HG02571 (cell line): Measurements from ENCODE around the gene LTA4H.

ENCODE experiments used
- ATAC-seq: cut with Tn5 transposase; IDR thresholded peaks from one replicate; pipeline ENCODE4 v1.9.1; 2021; ENCODE audit warnings: mild to moderate bottlenecking, moderate library complexity; ENCODE audit not compliant: unreplicated experiment

LTA4H gene

DNA sequence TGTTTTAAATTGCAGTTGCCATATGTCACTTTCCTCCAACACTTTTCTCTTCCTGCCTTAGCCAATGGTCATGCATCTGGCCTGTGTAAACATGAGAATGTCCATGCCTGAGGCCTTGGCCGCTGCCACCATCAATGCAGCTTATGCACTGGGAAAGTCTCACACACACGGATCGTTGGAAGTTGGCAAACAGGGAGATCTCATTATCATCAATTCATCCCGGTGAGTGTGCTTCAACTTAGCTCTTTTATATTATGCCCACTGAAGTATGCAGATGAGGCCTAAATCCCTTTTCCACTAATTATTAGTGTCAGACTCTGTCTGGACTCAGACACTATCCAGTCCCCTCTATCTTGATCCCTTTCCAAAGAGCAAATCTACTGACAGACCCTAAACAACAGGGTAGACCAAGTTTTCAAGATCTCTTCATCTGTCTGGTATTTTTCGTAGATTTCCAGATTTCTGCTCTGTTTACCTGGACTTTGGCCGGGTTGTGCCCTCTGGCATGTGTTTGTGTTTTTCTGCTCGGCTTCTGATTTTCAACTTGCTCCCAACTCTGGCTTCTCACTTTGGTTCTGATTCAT lies 69.0 kb downstream of the LTA4H start:
- no peak for ATAC-seq

DNA sequence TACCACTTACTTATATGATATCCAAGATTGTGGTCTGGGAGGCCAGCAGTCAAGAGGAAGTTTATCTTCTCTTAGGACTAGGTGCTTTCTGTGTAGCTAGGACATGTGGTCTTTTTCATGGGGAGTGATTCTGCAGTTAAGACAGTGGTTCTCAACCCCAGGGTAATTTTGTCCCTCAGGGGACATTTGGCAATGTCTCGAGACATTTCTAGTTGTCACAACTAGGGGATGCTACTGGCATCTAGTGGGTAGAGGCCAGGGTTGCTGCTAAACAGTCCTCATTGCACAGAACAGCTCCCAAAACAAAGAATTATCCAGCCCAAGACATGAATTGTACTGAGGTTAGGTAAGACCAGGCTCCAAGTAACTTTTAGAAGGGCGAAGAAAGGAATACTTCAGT lies 72.3 kb downstream of the LTA4H start:
- ATAC-seq: no peak

DNA sequence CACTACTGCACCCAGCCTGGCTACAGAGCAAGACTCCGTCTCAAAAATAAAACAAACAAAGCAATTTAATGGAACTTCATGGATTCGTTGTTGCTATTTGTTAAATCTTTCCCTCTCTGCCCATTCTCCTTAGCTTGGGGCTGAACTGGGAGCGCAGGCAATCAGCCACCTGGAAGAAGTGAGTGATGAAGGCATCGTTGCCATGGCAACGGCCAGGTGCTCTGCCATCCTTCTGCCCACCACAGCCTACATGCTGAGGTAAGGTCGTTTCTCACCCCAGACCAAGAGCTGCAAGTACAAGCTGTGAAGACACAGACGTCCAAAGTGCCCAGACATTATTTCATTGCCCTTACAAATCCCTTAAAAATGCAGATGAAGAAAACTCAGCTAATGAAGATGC lies 73.2 kb downstream of the LTA4H start:
- no peak for ATAC-seq

DNA sequence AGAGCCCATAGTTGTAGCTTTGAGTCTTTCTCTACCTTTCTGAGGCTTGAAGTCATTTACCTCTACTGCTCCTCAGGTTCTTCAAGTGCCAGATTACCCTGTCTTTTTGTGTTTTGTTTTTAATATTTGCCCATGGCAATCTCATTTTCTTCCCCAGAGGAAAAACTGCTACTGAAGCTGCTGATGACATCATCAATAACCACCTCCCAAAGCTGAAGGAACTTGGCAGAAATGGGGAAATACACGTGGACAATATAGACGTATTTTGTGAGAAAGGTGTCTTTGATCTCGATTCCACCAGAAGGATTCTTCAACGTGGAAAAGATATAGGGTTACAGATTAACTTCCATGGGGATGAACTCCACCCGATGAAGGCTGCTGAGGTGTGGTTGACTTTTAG lies 75.1 kb downstream of the LTA4H start:
- ATAC-seq: no peak

DNA sequence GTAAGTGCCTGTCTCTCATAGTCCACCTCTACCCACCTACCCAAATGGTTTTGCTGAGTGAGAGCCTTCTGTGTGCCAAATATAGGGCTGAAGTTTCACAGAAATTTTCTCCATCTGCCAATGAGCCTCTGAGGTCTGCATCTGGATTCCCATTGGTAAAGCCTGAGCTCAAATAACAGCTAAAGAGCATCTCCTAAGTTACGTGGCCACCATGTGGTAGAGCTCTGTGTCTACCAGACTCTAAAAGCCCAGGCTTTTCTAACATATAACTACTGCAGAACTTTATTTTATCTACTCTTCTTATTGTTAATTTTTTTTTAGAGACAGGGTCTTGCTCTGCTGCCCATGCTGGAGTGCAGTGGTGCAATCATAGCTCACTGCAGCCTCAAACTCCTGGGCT lies 76.3 kb downstream of the LTA4H start:
- no peak for ATAC-seq

DNA sequence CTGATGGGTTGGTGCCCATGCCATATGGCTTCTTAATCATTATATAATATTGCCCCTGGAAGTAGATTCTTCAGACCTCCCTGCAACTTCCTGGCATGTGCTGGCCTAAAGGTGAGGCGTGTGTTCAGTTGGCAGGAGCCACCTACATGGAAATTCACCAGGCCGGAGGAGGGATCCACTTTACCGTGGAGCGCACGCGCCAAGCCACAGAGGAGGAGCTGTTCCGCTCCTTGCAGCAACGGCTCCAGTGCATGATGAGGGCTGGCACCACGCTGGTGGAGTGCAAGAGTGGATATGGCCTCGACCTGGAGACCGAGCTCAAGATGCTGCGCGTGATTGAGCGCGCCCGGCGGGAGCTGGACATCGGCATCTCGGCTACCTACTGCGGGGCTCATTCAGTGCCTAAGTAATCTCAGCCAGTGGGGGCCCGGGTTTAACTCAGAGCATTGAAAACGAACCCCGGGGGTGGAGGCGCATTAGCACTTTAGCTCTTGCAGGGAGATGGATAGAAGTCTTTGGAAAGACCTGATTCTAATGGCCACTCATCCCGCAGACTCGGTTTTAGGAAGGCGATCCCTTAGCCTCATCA lies 78.7 kb downstream of the LTA4H start:
- ATAC-seq: no peak

DNA sequence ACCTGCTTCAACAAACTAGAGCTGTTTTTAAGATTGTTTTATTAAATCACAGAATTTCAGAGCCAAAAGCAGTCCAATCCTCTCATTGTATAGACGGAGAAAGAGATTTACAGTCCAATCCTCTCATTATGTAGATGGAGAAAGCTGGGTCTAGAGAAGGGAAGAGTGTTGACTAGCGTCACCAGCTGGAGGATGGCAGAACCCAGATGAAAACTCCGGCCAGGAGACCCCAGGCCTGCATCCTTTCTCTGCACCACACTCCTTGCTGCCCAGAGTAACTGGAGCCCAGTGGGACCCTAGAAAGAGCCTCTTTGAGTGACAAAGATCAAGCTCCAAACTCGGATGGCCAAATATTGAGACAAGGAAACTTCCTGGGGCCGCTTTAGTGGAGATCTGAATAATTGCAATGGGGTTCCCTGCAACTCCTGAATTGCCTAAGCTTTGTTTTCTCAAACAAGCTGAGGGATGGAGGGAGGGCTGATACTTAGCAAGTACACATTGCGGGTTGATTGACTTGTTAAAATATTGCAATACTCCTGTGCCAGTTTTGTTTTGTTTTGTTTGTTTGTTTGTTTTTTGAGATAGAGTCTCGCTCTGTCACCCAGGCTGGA lies 79.7 kb downstream of the LTA4H start:
- ATAC-seq: no peak

DNA sequence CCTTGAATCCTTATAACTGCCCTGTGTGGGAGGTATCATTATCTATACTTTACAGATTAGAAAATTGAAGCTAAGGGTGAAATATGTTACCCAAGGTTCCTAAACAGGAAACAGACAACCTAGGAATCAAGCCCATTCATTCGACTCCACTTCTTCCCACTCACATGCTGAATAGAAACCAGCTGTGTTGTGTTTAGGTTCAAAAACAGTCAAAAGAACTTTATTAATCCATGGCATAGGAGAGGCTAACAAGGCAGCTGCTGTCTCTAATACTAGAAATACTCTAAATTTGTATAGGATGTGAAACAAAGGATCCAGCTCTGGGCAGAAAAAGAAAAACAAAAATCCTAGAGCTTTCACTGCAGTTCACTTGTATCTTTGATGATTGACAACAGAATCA lies 82.4 kb downstream of the LTA4H start:
- ATAC-seq: no peak

DNA sequence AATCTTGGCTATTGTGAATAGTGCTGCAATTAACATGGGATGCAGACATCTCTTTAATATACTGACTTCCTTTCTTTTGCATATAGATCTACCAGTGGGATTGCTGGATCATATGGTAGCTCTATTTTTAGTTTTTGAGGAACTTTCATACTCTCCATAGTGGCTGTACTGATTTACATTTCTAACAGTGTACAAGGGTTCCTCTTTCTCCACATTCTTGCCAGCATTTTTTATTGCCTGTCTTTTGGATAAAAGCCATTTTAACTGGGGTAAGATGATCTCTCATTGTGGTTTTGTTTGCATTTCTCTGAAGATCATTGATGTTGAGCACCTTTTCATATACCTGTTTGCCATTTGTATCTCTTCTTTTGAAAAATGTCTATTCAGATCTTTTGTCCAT lies 83.9 kb downstream of the LTA4H start:
- ATAC-seq: no peak
